Hematopoietic multipotent progenitor cell treated with erythropoietin and hydrocortisone succinate and interleukin-3 and kit ligand, for 15 days (in vitro differentiated cells): ENCODE data around the gene ZNF385A.

Experiments used
- DNase-seq: peaks from one replicate; pipeline ENCODE4 v3.0.0-alpha.2; 2015; ENCODE audit warnings: low spot score

The ZNF385A gene

GRCh38 chr12:54415221-54415929 is 30.8 kb upstream of the ZNF385A start:
- DNase-seq: no peak

- DNase-seq: no peak
Observed at GRCh38 chr12:54413284-54414190, 29.0 kb upstream of the ZNF385A start.

GRCh38 chr12:54412786-54413185 is 28.3 kb upstream of the ZNF385A start:
- no peak for DNase-seq

- DNase-seq: no peak
Observed at GRCh38 chr12:54412348-54412747, 27.8 kb upstream of the ZNF385A start.

- DNase-seq: no peak
Observed at GRCh38 chr12:54411391-54412241, 27.1 kb upstream of the ZNF385A start.

- DNase-seq: no peak
Observed at GRCh38 chr12:54409267-54409666, 24.7 kb upstream of the ZNF385A start.

GRCh38 chr12:54407183-54407905 is 22.8 kb upstream of the ZNF385A start:
- DNase-seq: no peak

GRCh38 chr12:54405573-54405972 is 21.0 kb upstream of the ZNF385A start:
- no peak for DNase-seq

GRCh38 chr12:54405106-54405505 is 20.6 kb upstream of the ZNF385A start:
- DNase-seq: no peak

GRCh38 chr12:54404061-54405004 is 19.8 kb upstream of the ZNF385A start:
- peak; percentile 69 for DNase-seq

- no peak for DNase-seq
Observed at GRCh38 chr12:54401119-54401518, 16.6 kb upstream of the ZNF385A start.

- peak; percentile 80 for DNase-seq
Observed at GRCh38 chr12:54398995-54399793, 14.7 kb upstream of the ZNF385A start.

GRCh38 chr12:54398218-54398617 is 13.7 kb upstream of the ZNF385A start:
- no peak for DNase-seq

- no peak for DNase-seq
Observed at GRCh38 chr12:54397157-54397556, 12.6 kb upstream of the ZNF385A start.

GRCh38 chr12:54395545-54395944 is 11.0 kb upstream of the ZNF385A start:
- no peak for DNase-seq

- DNase-seq: no peak
Observed at GRCh38 chr12:54394986-54395385, 10.5 kb upstream of the ZNF385A start.

GRCh38 chr12:54394281-54394719 is 9.8 kb upstream of the ZNF385A start:
- DNase-seq: peak; percentile 70

- no peak for DNase-seq
Observed at GRCh38 chr12:54393743-54394142, 9.2 kb upstream of the ZNF385A start.

GRCh38 chr12:54393207-54393609 is 8.7 kb upstream of the ZNF385A start:
- no peak for DNase-seq
